ENCODE data around the gene ATP2B3.

The ATP2B3 gene

GRCh38 chrX:153495362-153495751 is 22.1 kb upstream of the ATP2B3 start:
- TF ChIP-seq POLR2A (IDR thresholded peaks at IDR 0.05; ENCODE audit: low read depth, low read length) (no peak), POU2F2 (IDR thresholded peaks at IDR 0.05; ENCODE audit: low read depth, low read length) (no peak), SPI1 (IDR thresholded peaks at IDR 0.05; ENCODE audit: low read depth, low read length) (no peak)
- DNase-seq (ENCODE audit: insufficient read length, low spot score) (no peak), FAIRE-seq (no peak)

- no peak for DNase-seq (ENCODE audit: insufficient read length, low spot score)
- TF ChIP-seq POLR2A (IDR thresholded peaks at IDR 0.05; ENCODE audit: low read depth, low read length) (no peak), PAX5 (IDR thresholded peaks at IDR 0.05; ENCODE audit: insufficient read depth, low read length, severe bottlenecking) (no peak), TAF1 (IDR thresholded peaks at IDR 0.05; ENCODE audit: low read depth, low read length) (no peak), POLR2AphosphoS5 (IDR thresholded peaks at IDR 0.05; ENCODE audit: low read depth, low read length) (no peak), POU2F2 (IDR thresholded peaks at IDR 0.05; ENCODE audit: low read depth, low read length) (no peak), SPI1 (IDR thresholded peaks at IDR 0.05; ENCODE audit: low read depth, low read length) (no peak)
- no peak for FAIRE-seq
Measured at GRCh38 chrX:153495903-153496589, 21.4 kb upstream of the ATP2B3 start.

- TF ChIP-seq POLR2A (IDR thresholded peaks at IDR 0.05; ENCODE audit: low read depth, low read length), result no peak
- TF ChIP-seq TAF1 (IDR thresholded peaks at IDR 0.05; ENCODE audit: low read depth, low read length), result no peak
- no peak for TF ChIP-seq SPI1 (IDR thresholded peaks at IDR 0.05; ENCODE audit: low read depth, low read length)
- TF ChIP-seq POU2F2 (IDR thresholded peaks at IDR 0.05; ENCODE audit: low read depth, low read length), result no peak
- TF ChIP-seq PAX5 (IDR thresholded peaks at IDR 0.05; ENCODE audit: insufficient read depth, low read length, severe bottlenecking), result no peak
- FAIRE-seq, result no peak
- no peak for DNase-seq (ENCODE audit: insufficient read length, low spot score)
Measured at GRCh38 chrX:153496590-153496959, 20.9 kb upstream of the ATP2B3 start.

- DNase-seq (ENCODE audit: insufficient read length, low spot score), result no peak
- no peak for FAIRE-seq
- no peak for TF ChIP-seq TAF1 (IDR thresholded peaks at IDR 0.05; ENCODE audit: low read depth, low read length)
- no peak for TF ChIP-seq POLR2AphosphoS5 (IDR thresholded peaks at IDR 0.05; ENCODE audit: low read depth, low read length)
- no peak for TF ChIP-seq POLR2A (IDR thresholded peaks at IDR 0.05; ENCODE audit: low read depth, low read length)
- TF ChIP-seq PAX5 (IDR thresholded peaks at IDR 0.05; ENCODE audit: insufficient read depth, low read length, severe bottlenecking), result no peak
- no peak for TF ChIP-seq SPI1 (IDR thresholded peaks at IDR 0.05; ENCODE audit: low read depth, low read length)
- no peak for TF ChIP-seq POU2F2 (IDR thresholded peaks at IDR 0.05; ENCODE audit: low read depth, low read length)
Measured at GRCh38 chrX:153498453-153498852, 19.0 kb upstream of the ATP2B3 start.

- TF ChIP-seq POU2F2 (IDR thresholded peaks at IDR 0.05; ENCODE audit: low read depth, low read length), result no peak
- no peak for TF ChIP-seq SPI1 (IDR thresholded peaks at IDR 0.05; ENCODE audit: low read depth, low read length)
- TF ChIP-seq POLR2AphosphoS5 (IDR thresholded peaks at IDR 0.05; ENCODE audit: low read depth, low read length), result no peak
- no peak for TF ChIP-seq TAF1 (IDR thresholded peaks at IDR 0.05; ENCODE audit: low read depth, low read length)
- TF ChIP-seq POLR2A (IDR thresholded peaks at IDR 0.05; ENCODE audit: low read depth, low read length), result no peak
- DNase-seq (ENCODE audit: insufficient read length, low spot score), result no peak
- no peak for FAIRE-seq
Measured at GRCh38 chrX:153499341-153499740, 18.1 kb upstream of the ATP2B3 start.

GRCh38 chrX:153499876-153500275 is 17.6 kb upstream of the ATP2B3 start:
- no peak for TF ChIP-seq POU2F2 (IDR thresholded peaks at IDR 0.05; ENCODE audit: low read depth, low read length)
- TF ChIP-seq SPI1 (IDR thresholded peaks at IDR 0.05; ENCODE audit: low read depth, low read length), result no peak
- TF ChIP-seq POLR2A (IDR thresholded peaks at IDR 0.05; ENCODE audit: low read depth, low read length), result no peak
- TF ChIP-seq POLR2AphosphoS5 (IDR thresholded peaks at IDR 0.05; ENCODE audit: low read depth, low read length), result no peak
- TF ChIP-seq PAX5 (IDR thresholded peaks at IDR 0.05; ENCODE audit: insufficient read depth, low read length, severe bottlenecking), result no peak
- TF ChIP-seq TAF1 (IDR thresholded peaks at IDR 0.05; ENCODE audit: low read depth, low read length), result no peak
- FAIRE-seq (no peak), DNase-seq (ENCODE audit: insufficient read length, low spot score) (no peak)

- TF ChIP-seq SPI1 (IDR thresholded peaks at IDR 0.05; ENCODE audit: low read depth, low read length) (no peak), POLR2A (IDR thresholded peaks at IDR 0.05; ENCODE audit: low read depth, low read length) (no peak), POLR2AphosphoS5 (IDR thresholded peaks at IDR 0.05; ENCODE audit: low read depth, low read length) (no peak), TAF1 (IDR thresholded peaks at IDR 0.05; ENCODE audit: low read depth, low read length) (no peak), POU2F2 (IDR thresholded peaks at IDR 0.05; ENCODE audit: low read depth, low read length) (no peak)
- FAIRE-seq, result peak; percentile 64
- no peak for DNase-seq (ENCODE audit: insufficient read length, low spot score)
Measured at GRCh38 chrX:153500676-153501280, 16.7 kb upstream of the ATP2B3 start.

GRCh38 chrX:153501530-153501929 is 15.9 kb upstream of the ATP2B3 start:
- no peak for DNase-seq (ENCODE audit: insufficient read length, low spot score)
- FAIRE-seq, result no peak
- TF ChIP-seq POLR2AphosphoS5 (IDR thresholded peaks at IDR 0.05; ENCODE audit: low read depth, low read length) (no peak), PAX5 (IDR thresholded peaks at IDR 0.05; ENCODE audit: insufficient read depth, low read length, severe bottlenecking) (no peak), SPI1 (IDR thresholded peaks at IDR 0.05; ENCODE audit: low read depth, low read length) (no peak), TAF1 (IDR thresholded peaks at IDR 0.05; ENCODE audit: low read depth, low read length) (no peak), POU2F2 (IDR thresholded peaks at IDR 0.05; ENCODE audit: low read depth, low read length) (no peak)

- FAIRE-seq (no peak), DNase-seq (ENCODE audit: insufficient read length, low spot score) (no peak)
- TF ChIP-seq POLR2AphosphoS5 (IDR thresholded peaks at IDR 0.05; ENCODE audit: low read depth, low read length), result no peak
- no peak for TF ChIP-seq PAX5 (IDR thresholded peaks at IDR 0.05; ENCODE audit: insufficient read depth, low read length, severe bottlenecking)
- TF ChIP-seq POLR2A (IDR thresholded peaks at IDR 0.05; ENCODE audit: low read depth, low read length), result no peak
- no peak for TF ChIP-seq POU2F2 (IDR thresholded peaks at IDR 0.05; ENCODE audit: low read depth, low read length)
- no peak for TF ChIP-seq SPI1 (IDR thresholded peaks at IDR 0.05; ENCODE audit: low read depth, low read length)
- TF ChIP-seq TAF1 (IDR thresholded peaks at IDR 0.05; ENCODE audit: low read depth, low read length), result no peak
Measured at GRCh38 chrX:153502131-153502530, 15.3 kb upstream of the ATP2B3 start.

- FAIRE-seq (no peak), DNase-seq (ENCODE audit: insufficient read length, low spot score) (no peak)
- TF ChIP-seq POU2F2 (IDR thresholded peaks at IDR 0.05; ENCODE audit: low read depth, low read length) (no peak), PAX5 (IDR thresholded peaks at IDR 0.05; ENCODE audit: insufficient read depth, low read length, severe bottlenecking) (no peak), POLR2AphosphoS5 (IDR thresholded peaks at IDR 0.05; ENCODE audit: low read depth, low read length) (no peak), POLR2A (IDR thresholded peaks at IDR 0.05; ENCODE audit: low read depth, low read length) (no peak), TAF1 (IDR thresholded peaks at IDR 0.05; ENCODE audit: low read depth, low read length) (no peak)
Measured at GRCh38 chrX:153502796-153503195, 14.6 kb upstream of the ATP2B3 start.
